GM18951 (cell line): ENCODE data around the gene GPR152.
"Not testable (repeated sequence)": the region's sequence is repeated elsewhere in the genome, so short reads cannot be mapped to it uniquely, and the experiment has no call there.

Experiments
- POLR2A ChIP-seq: IDR thresholded peaks from 4 replicates; pipeline ENCODE4 v1.6.1; 2011; ENCODE audit warnings: mild to moderate bottlenecking; ENCODE audit not compliant: insufficient read length, insufficient read depth; ENCODE audit errors: extremely low read depth
- in situ Hi-C: fragments of 300-500 bp; cut with MboI; formaldehyde crosslinking; loops from one replicate; pipeline ENCODE4 v1.12.0; 2022; ENCODE audit warnings: low sequenced_read_pairs, mixed read lengths, inconsistent platforms; ENCODE audit not compliant: unreplicated experiment

Gene GPR152

DNA sequence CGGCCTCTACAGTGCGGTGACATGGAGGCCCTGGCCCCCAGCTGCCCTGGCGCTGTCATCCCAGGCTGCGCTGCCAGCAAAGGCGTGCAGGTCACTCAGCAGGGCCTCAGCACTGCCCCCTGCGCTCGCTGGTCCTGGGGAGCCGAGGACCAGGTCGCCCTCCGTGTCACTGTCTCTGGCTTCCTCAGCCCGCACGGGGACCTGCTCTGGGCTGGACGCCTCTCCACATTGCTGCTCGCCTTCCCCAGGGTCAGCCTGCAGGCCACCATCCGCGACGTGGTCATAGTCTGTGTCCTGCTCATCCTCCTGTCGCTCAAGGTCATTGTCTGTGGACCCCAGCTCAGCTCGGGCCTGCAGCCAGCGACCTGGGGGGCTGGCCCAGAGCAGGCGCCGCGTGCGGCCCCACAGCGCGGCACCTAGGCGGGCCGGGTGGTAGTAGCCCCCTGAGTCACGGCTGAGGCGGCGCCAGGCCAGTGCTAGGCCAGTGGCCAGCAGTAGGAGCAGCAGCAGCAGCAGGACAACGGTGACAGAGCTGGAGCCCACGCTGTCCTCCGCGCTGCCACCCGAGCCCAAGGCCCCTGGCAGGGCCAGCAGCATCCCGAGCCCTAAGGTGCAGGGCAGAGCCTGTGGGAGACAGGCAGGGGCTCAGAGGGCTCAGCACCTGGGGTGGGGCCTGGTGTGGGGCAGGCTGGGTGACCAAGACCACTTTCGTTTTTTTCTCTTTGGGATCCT is 16.6 kb downstream of the GPR152 start:
- peak; percentile 63 for TF ChIP-seq POLR2A
- in situ Hi-C loops: no loop called here

- in situ Hi-C loops: no loop called here
- TF ChIP-seq POLR2A: peak; percentile 8
Measured at GRCh38 chr11:67435031-67435726, 17.4 kb downstream of the GPR152 start.

DNA sequence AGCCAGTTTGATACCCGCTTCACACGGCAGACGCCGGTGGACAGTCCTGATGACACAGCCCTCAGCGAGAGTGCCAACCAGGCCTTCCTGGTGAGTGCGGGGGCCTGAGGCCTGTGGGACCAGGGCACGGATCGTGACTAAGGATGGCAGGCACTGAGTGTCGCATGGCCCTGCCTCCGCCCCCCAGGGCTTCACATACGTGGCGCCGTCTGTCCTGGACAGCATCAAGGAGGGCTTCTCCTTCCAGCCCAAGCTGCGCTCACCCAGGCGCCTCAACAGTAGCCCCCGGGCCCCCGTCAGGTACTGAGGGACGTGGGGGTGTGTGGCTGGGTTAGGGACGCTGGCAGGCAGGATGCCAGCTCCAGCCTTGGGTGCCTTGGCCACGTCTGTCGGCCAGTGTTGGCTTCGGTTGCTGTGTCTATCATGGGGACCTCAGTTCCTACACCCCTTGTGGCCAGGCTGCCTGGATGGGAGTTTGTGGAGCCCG is 18.1 kb downstream of the GPR152 start:
- TF ChIP-seq POLR2A: peak; percentile 61
- in situ Hi-C loops: no loop called here

- TF ChIP-seq POLR2A: no peak
- in situ Hi-C loops: no loop called here
Measured at GRCh38 chr11:67433536-67434394, 18.8 kb downstream of the GPR152 start.

DNA sequence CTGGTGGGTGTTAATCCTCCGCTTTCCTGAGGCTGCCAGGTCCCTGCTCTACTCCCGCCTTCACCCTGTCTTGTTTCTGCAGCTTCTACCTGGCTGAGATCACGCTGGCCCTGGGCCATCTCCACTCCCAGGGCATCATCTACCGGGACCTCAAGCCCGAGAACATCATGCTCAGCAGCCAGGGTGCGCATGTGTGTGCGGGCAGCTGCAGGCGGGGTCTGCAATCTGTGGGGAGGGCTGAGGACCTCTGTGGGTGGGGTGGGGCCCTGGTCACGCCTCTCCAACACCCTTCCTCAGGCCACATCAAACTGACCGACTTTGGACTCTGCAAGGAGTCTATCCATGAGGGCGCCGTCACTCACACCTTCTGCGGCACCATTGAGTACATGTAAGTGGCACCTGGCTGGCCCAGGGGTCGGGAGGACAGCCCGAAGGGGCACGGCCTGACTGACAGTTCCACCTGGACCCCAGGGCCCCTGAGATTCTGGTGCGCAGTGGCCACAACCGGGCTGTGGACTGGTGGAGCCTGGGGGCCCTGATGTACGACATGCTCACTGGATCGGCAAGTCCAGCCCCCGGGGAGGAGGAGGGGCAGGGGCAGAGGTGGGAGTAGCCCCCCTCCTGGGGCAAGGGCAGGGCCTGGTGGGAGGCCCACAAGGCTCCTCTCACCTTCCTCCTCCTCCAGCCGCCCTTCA is 19.7 kb downstream of the GPR152 start:
- in situ Hi-C loops: no loop called here

DNA sequence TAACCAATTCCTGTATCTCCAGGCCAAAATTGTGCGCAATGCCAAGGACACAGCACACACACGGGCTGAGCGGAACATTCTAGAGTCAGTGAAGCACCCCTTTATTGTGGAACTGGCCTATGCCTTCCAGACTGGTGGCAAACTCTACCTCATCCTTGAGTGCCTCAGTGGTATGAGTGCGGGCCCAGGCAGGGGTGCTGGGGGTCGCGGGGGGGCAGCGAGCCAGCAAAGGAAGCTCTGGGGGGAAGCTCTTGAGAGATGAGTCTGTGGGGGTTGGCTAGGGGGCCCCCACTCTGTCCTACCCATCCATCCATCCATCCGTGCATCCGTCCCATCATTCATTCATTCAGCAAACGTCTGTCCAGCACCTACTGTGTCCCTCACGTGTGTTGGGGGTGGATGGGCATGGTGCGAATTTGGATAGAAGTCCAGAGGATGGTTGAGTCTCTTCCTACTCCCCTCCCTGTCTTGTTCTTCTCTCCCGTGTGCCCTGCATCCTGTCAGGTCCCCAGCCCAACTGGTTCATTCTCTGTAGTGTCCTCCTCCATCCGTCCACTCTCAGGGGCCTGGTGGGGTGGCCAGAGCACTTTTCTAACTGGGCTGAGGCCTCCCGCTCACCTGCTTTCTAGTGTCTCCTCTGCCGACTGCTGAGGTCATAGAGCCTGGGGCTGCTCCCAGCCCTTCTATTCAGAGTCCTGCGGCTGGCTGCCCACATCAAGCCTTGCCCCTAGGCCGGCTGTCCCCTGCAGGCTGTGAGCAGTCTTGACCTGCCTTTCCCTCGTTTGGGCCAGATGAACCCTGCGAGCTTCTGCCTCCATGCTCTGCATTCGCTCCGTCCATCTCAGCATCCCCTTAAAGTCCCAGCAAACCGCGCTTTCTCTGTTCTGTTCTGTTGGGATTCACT is 20.9 kb downstream of the GPR152 start:
- in situ Hi-C loops: no loop called here
- TF ChIP-seq POLR2A: peak; percentile 5

More for the DNA sequence above, 19.7 kb downstream of the GPR152 start:
- no peak for TF ChIP-seq POLR2A

- in situ Hi-C loops: no loop called here
- no peak for TF ChIP-seq POLR2A
Measured at GRCh38 chr11:67429722-67430121, 22.8 kb downstream of the GPR152 start.

DNA sequence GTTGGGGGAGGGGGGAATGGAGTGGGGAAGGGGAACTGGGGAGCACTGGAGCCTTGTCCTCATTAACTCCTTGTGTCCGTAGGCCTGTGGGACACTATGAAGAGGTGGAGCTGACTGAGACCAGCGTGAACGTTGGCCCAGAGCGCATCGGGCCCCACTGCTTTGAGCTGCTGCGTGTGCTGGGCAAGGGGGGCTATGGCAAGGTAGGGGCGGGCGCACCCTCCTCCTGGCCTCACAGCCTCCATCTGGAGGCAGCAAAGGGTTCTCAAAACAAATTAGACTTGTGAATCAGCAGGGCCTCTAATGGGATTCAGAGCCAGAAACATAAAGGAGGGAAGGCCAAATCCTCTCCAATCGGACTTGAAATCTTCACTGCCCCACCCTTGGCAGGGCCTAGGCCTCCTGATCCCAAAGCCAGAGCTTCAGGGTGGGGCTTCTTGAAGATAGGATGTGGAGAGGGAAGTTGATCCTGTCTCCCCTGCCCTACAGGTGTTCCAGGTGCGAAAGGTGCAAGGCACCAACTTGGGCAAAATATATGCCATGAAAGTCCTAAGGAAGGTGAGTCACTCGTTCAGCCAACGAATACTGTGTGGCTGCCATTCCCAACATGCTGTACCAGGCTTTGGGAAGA is 23.4 kb downstream of the GPR152 start:
- in situ Hi-C loops: no loop called here
- no peak for TF ChIP-seq POLR2A

DNA sequence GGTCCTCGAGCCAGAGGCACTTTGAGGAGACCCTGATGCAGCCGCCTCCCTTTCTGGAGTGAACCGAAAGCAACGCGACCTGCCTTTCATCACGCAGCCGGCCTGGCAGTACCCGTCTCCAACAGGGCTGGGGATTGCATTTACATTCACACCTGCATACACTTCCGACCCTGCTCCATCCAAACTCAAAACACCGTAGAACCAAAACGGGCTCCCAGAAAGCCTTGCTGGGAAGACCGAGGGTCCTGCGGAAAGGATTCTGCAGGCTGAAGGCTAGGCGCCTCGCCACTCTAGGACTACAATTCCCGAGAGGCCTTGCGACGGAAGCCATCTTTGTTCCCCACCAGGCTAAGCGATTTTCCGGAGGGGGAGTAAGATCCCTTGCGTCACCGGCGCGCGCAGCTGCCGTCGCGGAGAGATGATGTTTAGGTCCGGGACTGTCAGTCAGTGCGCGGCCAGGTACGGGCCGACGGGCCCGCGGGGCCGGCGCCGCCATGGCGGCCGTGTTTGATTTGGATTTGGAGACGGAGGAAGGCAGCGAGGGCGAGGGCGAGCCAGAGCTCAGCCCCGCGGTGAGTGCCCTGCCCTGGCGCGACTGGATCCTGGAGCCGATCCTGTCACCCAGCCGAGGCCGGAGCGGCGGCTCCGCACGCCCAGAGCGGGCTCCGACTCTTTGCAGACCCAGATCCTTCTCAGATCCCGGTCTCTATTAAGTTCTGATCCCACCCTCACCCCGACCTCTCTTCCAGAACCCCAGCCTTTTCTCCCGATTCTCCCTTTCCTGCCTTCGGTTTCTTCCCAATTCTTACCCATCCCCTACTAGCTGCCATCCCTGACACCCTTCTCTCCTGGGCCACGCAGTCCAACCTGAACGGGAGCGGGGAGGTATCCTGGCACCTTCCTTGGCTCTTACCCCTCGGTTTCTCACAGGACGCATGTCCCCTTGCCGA is 24.2 kb downstream of the GPR152 start, which contains the start of gene RPS6KB2:
Gene RPS6KB2 (plus strand): TSS at position 443 of the 950 bp plus-strand sequence. CDS start 52 bp downstream, at position 495.
- peak; percentile 94 for TF ChIP-seq POLR2A
- in situ Hi-C loops: no loop called here

DNA sequence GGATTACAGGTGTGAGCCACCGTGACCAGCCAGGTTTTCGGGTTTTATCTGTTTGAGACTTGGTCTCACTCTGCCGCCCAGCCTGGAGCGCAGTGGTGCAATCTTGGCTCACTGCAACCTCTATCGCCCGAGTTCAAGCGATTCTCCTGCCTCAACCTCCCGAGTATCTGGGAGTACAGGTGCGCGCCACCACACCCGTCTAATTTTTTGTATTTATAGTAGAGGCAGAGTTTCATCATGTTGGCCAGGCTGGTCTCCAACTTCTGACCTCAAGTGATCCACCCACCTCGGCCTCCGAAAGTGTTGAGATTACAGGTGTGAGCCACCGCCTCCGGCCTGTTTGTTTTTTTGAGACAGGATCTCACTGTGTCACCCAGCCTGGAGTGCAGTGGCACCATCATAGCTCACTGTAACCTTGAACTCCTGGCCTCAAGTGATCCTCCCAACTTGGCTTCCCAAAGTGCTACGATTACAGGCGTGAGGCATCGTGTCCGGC is 25.1 kb downstream of the GPR152 start:
- in situ Hi-C loops: not testable (repeated sequence)
